NOMO-1 treated with dmso at 0.1 percent for 144 hours (cell line): ENCODE measurements around the gene B2M.
"Not testable (repeated sequence)": the region's sequence is repeated elsewhere in the genome, so short reads cannot be mapped to it uniquely, and the experiment has no call there.

Experiments used
- DNase-seq: peaks from one replicate; lab custom pipeline; 2025; ENCODE audit not compliant: unreplicated experiment; lab: John Stamatoyannopoulos, UW

B2M gene

DNA sequence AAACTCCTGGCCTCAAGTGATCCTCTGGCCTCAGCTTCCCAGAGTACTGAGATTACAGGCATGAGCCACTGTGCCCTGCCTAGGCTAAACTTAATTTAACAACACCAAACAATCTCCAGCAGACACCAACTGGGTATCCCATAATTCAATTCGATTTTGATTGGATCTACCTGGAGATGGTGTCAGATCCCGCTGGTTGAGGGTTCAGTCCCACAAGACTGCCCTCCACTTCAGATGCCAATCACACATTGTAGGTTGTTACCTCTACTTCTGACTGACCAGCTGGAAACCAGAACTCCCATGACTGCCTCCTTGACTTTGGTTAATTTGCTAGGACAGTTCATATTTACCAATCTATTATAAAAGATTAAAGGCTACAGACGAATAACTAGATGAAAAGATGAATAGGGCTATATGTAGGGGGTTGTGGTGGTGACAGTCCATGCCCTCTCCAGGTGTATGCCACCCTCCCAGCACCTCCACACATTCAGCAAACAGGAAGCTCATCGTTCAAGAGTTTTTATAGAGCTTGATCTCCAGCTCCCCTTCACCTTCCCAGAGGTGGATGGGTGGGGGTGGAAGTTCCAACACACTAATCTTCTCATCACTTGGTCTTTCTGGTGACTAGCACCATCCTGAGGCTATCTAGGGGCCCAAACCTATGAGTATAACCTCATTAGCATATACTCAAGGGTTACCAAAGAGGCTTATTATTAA, 9.3 kb downstream of the B2M start:
- DNase-seq: no peak

GRCh38 chr15:44722011-44722410, 10.7 kb downstream of the B2M start:
- no peak for DNase-seq

- no peak for DNase-seq
Observed at GRCh38 chr15:44726136-44726535, 14.8 kb downstream of the B2M start.

DNA sequence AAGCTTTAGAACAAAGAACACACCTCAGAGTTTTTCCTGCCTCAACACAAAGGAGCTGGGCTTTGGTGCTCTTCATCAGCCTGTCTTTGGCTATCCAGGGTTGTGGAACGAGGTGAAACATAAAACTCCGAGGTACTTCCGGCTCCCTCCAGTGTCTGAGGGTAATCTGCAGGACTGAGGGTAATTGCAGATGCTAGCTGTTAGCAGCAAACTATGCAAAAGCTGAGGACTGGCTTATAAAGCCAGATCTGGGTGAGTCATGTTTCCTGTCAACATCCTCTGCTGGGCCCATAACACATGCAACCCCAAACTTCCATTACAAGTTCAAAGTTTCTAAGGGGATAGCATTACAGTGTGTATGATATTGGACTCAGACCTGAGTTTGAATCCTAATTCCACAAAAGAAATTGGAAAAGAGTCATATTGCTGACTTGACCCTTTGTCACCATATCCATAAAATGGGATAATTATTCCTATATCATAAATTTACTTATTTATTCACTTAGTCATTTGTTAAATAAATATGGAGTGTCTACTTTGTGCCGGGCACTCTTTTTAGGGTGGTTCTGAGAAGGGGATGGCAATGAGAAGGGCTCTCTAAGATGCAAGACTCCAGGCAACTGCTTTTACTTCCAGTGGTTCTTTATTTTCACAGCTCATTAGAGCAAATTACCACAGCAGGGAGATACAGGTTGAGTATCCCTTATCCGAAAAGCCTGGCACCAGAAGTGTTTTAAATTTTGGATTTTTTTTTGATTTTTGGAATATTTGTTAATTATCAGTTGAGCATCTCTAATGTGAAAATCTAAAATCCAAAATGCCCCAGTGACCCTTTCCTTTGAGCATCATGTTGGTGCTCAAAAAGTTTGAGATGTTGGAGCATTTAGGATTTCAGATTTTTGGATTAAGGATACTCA, 15.5 kb downstream of the B2M start:
- peak; percentile 91 for DNase-seq

GRCh38 chr15:44727485-44728231, 16.3 kb downstream of the B2M start:
- no peak for DNase-seq

GRCh38 chr15:44728232-44728575, 16.9 kb downstream of the B2M start:
- DNase-seq: not testable (repeated sequence)

DNA sequence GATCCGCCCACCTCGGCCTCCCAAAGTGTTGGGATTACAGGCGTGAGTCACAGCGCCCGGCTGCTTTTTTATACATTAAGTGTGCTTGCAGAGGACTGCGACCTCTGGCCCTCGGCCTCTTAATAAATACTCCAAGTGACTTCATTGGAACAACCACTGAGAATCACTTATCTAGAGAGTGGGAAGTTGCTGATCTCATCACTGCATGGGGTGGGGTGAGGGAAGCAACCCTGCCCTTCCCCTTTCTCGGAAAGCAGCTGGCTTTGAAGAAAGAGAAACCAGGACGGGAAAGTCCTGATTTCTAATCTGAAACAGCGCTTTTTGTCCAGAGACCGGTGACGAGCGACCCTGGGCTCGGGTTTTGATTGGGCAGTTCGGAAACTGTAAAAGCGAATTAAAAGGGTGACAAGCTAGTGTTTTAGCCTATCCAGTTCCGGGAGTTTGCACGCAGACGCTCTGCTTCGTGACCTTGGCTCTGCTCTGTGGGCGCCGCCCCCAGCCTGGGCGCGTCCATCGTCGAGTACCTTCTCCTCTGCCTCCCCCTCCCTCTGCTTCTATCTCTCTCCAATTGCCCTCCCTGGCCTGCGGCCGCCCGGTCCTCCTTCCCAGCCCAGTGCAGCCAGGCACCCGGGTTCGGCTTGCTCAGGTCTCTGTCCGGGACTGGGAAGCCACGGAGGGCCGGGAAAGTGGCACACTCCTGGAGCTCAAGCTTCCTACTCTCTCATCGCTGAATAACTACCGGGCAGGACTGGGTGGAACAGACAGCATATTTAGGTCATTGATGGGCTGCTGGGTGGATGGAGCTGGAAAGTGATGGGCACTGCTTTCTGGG, 17.5 kb downstream of the B2M start:
- peak; percentile 99 for DNase-seq

DNA sequence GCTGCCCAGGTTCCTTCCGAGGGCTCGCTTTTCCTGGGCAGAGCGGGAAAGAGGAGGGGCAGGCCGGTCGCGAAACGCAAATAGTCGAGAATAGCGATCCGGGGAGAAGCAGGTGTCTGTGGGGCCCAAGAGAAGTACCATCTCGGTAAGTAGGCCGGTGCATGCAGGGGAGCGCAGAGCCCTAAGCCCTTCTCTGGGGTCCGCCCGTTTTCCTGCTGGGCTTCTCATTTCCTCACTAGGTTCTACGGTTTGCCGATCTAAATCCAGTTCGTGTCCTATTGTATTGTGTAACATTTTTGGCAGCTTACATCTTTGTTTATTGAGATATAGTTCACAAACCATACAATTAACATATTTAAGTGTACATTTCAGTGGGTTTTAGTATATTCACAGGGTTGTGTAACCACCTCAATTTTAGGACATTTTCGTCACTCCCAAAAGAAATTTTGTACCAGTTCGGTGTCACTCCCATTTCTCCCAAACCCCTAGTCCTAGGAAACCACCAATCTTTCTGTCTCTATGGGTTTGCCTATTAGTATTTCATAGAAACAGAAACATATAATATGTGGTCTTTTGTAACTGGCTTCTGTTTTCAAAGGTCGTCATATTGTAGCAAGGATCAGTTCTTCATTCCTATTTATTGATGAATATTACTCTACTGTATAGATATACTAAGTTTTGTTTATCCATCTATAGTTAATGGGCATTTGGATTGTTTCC, 18.3 kb downstream of the B2M start:
- DNase-seq: no peak

- no peak for DNase-seq
Observed at GRCh38 chr15:44734839-44735481, 23.6 kb downstream of the B2M start.

GRCh38 chr15:44735482-44736180, 24.3 kb downstream of the B2M start:
- DNase-seq: peak; percentile 45

DNA sequence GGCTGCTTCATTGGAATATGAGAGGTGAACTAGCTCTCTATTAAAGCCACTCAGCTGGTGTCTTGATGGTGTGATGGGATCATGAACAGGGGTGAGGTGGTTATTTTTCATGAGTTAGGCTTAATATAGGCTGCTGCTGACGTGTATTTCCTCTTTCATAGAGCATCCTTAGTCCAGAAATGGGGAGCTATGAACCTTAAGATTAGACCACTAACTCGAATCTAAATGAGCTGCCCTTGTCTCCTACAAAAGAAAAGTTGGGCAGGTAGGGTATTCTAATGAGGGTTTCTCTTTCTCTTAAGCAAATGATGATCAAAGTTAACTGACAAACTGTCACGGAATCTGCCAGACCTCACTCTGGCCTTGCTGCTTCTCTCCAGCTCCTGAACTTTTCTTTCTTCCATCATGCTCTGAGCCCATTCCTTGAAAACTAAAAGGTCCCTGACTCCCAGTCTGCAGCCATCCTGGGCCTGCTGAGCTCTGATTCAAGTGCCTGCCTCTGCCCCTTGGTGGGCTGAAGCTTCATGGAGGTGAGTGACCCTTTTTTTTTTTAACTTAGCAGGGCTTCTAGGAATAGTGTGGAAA, 25.0 kb downstream of the B2M start, which contains the start of gene TRIM69:
TSS of gene TRIM69 (plus strand) at position 348 of the 585 bp plus-strand sequence. CDS start at position 525, 177 bp downstream.
- no peak for DNase-seq

DNA sequence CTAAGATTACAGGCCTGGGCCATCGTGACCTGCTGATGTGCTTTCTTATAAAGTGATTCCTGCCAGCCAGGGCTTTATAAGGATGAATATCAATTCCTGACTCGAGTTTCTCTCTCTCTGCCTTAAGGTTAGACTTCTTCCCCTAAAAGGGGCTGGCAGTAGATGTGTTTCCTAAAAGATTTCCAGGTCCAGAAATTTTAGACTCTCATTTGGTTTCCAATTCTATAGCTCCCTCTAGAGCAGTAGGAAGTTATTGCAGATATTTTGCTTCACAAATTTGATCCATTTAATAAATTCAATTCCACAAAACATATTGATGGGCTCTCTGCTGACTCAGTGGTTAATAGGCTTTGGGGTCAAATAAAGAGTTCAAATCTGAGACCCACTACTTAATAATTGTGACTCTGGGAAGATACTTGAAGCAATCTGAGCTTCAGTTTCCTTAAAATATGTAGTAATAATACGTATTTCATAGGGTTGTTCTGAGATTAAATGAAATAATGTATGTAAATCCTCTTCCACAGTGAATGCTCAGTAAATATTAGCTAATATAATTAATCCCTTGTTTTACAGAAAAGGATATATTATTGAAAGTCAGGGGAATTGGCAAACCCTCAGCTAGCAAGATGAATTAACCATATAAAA, 27.1 kb downstream of the B2M start:
- DNase-seq: peak; percentile 16

GRCh38 chr15:44739222-44739847, 28.0 kb downstream of the B2M start:
- DNase-seq: not testable (repeated sequence)

DNA sequence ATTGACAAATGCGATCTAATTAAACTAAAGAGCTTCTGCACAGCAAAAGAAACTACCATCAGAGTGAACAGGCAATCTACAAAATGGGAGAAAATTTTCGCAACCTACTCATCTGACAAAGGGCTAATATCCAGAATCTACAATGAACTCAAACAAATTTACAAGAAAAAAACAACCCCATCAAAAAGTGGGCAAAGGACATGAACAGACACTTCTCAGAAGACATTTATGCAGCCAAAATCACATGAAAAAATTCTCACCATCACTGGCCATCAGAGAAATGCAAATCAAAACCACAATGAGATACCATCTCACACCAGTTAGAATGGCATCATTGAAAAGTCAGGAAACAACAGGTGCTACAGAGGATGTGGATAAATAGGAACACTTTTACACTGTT, 32.1 kb downstream of the B2M start:
- DNase-seq: not testable (repeated sequence)

- no peak for DNase-seq
Observed at GRCh38 chr15:44753345-44753744, 42.0 kb downstream of the B2M start.

DNA sequence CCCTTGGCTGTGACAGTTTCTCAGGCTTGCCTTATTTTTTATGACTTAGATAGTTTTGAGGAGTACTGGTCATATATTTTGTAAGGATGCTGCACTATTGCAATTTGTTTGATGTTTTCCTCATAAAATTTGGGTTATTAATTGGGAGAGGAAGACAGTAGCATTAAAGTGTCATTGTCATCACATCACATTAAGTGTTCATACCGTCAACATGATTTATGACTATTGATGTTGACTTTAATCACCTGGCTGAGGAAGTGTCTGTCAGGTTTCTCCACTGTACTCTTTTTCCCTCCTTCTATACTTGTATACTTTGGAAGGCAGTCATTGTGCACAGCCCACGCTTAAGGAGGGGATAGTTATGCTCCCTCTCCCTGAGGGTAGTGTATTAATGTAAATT, 51.9 kb downstream of the B2M start:
- DNase-seq: no peak

DNA sequence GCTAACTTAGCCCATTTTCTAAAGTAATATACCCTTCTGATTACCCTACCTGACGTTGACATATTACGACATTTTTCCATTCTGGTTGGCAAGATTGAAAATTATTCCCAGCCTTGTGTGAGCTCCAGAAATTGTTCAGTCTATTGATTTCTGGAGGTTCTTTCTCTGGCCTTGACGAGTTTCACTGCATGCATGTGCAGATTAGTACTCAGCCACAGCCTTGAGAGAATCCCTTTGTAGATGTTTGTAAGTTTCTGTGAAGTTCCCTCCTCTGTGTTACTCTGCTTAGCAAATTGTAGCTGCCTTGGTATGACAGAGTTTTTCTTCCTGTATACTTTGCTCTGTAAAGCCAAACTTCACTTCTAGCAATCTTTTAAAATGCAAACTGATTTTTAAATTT, 52.5 kb downstream of the B2M start:
- no peak for DNase-seq

DNA sequence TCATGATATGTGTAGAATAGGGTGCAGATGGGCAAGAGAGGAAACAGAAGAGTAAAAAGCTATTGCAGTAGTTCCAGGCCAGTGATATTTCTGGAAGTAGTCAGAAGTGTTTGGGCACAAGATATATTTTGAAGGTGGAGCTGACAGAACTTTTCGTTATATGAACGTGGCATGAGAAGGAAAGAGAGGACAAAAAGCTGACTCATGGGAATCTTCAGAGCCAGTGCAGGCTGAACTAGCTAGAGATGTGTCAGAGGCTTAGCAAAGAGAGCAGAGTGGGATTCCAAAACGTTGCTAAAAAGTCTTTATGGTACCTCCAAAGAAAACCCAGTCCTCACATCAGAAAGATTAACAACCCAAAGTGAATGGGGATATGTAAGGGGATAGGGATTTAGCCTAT, 53.7 kb downstream of the B2M start:
- no peak for DNase-seq
